ENCODE measurements around the gene BCKDHA.

GRCh38 chr19:41384351-41384750 is 13.3 kb upstream of the BCKDHA start:
- TF ChIP-seq TARDBP (IDR thresholded peaks at IDR 0.05) = no peak
- TF ChIP-seq ZNF384 (IDR thresholded peaks at IDR 0.05) = no peak
- no peak for TF ChIP-seq FOXM1 (IDR thresholded peaks at IDR 0.05; ENCODE audit: borderline replicate concordance)
- no peak for TF ChIP-seq BHLHE40 (IDR thresholded peaks at IDR 0.05; ENCODE audit: borderline replicate concordance)
- no peak for TF ChIP-seq LEF1 (IDR thresholded peaks at IDR 0.05; ENCODE audit: borderline replicate concordance)
- TF ChIP-seq HDGF (IDR thresholded peaks at IDR 0.05; ENCODE audit: borderline replicate concordance) = no peak
